B cell (primary cell): ENCODE measurements around the gene RAD51B. TPM values are rescaled to one million over a fixed set of nuclear protein-coding genes. Genes with fewer than 3 reads are reported as not detected.
"Not testable (repeated sequence)": the region's sequence is repeated elsewhere in the genome, so short reads cannot be mapped to it uniquely, and the experiment has no call there.

Experiments used
- ATAC-seq: fragments of 200-7000 bp; cut with Tn5 transposase; one replicate; pipeline ENCODE4 v1.10.0; 2021; ENCODE audit warnings: low read depth, mild to moderate bottlenecking, moderate number of reproducible peaks, moderate library complexity
- CTCF ChIA-PET: fragments of 350-600 bp; sonication (Branson Sonifier 250); formaldehyde crosslinking; loops from one replicate; lab custom pipeline; 2021; ENCODE audit warnings: antibody characterized with exemption, inconsistent platforms; lab: Charles Lee
- POLR2A ChIA-PET: fragments of 350-600 bp; sonication (Branson Sonifier 250); formaldehyde crosslinking; loops from one replicate; lab custom pipeline; 2021; ENCODE audit warnings: antibody characterized with exemption; lab: Charles Lee
- DNase-seq: peaks from one replicate; pipeline ENCODE4 v3.0.0; 2013
- H2AFZ ChIP-seq: 2 replicates; pipeline ENCODE4 v1.6.1; 2012; ENCODE audit warnings: mild to moderate bottlenecking, low read depth, low read length; ENCODE audit not compliant: insufficient read depth, poor library complexity, severe bottlenecking
- H3K27ac ChIP-seq, 2 donors: 1 replicate in 1 of 2; 2 replicates in 1 of 2; pipeline ENCODE4 v1.5.1; 2012 to 2013; ENCODE audit warnings: low read length in 2 of 2, mild to moderate bottlenecking in 2 of 2, moderate library complexity in 1 of 2
- H3K27me3 ChIP-seq, 4 experiments: fragments of 200-600 bp in 1 of 4; sonication (generic) in 1 of 4; replicated peaks in 1 of 4; 1 replicate in 2 of 4; 2 replicates in 2 of 4; pipeline versions ENCODE4 v1.6.1 to v1.7.0; 2013 to 2016; ENCODE audit warnings: low read length in 3 of 4, mild to moderate bottlenecking in 2 of 4, mixed read lengths in 1 of 4, moderate library complexity in 1 of 4; ENCODE audit not compliant: insufficient read depth in 4 of 4, control insufficient read depth in 3 of 4; ENCODE audit errors: control extremely low read depth in 1 of 4
- H3K36me3 ChIP-seq, 2 experiments: replicated peaks in 1 of 2; 1 replicate in 1 of 2; 2 replicates in 1 of 2; pipeline versions ENCODE4 v1.6.1 to v1.7.1; 2013; ENCODE audit warnings: low read length in 1 of 2; ENCODE audit not compliant: insufficient read depth in 2 of 2, control insufficient read depth in 1 of 2; ENCODE audit errors: control extremely low read depth in 1 of 2, extremely low read depth in 1 of 2
- H3K4me1 ChIP-seq, 2 donors: fragments of 200-600 bp in 1 of 2; sonication (generic) in 1 of 2; 1 replicate in 1 of 2; 2 replicates in 1 of 2; pipeline versions ENCODE4 v1.5.1 to v1.6.1; 2013 to 2017; ENCODE audit warnings: low read length in 2 of 2; ENCODE audit not compliant: control insufficient read depth in 2 of 2, insufficient read depth in 2 of 2
- H3K4me2 ChIP-seq: replicated peaks from 2 replicates; pipeline ENCODE3; 2012; ENCODE audit warnings: mild to moderate bottlenecking, low read depth, low read length; ENCODE audit not compliant: poor library complexity, severe bottlenecking
- H3K4me3 ChIP-seq, 5 experiments: fragments of 200-600 bp in 1 of 5; sonication (generic) in 1 of 5; 1 replicate in 3 of 5; 2 replicates in 2 of 5; pipeline versions ENCODE4 v1.5.1 to v1.7.0; 2011 to 2016; ENCODE audit warnings: low read length in 4 of 5, mild to moderate bottlenecking in 4 of 5, low read depth in 2 of 5, control low read depth in 1 of 5, moderate library complexity in 1 of 5; ENCODE audit not compliant: insufficient read depth in 1 of 5; ENCODE audit errors: control extremely low read depth in 1 of 5, extremely low read depth in 1 of 5
- H3K79me2 ChIP-seq: fragments of 200-600 bp; sonication (generic); one replicate; pipeline ENCODE4 v1.6.0; 2016; ENCODE audit warnings: low read length; ENCODE audit not compliant: control insufficient read depth, insufficient read depth
- H3K9ac ChIP-seq: fragments of 200-600 bp; sonication (generic); 2 replicates; pipeline ENCODE4 v1.6.1; 2017; ENCODE audit warnings: mild to moderate bottlenecking, low read length, moderate library complexity
- H3K9me3 ChIP-seq, 3 donors: one replicate each; pipeline versions ENCODE4 v1.6.1 to v1.7.1; 2013; ENCODE audit warnings: low read length in 2 of 3; ENCODE audit not compliant: control insufficient read depth in 2 of 3, insufficient read depth in 1 of 3; ENCODE audit errors: control extremely low read depth in 1 of 3
- H4K20me1 ChIP-seq: 2 replicates; pipeline ENCODE4 v1.6.0; 2012; ENCODE audit warnings: mild to moderate bottlenecking, low read length; ENCODE audit not compliant: insufficient read depth, control insufficient read depth, poor library complexity, severe bottlenecking
- H3K27ac Mint-ChIP-seq: one replicate; pipeline ENCODE4 v1.8.0; 2021; ENCODE audit warnings: mixed read lengths
- H3K27me3 Mint-ChIP-seq: one replicate; pipeline ENCODE4 v1.8.0; 2021; ENCODE audit warnings: mixed read lengths
- H3K4me1 Mint-ChIP-seq: one replicate; pipeline ENCODE4 v1.8.0; 2021; ENCODE audit warnings: mixed read lengths
- H3K4me3 Mint-ChIP-seq: one replicate; pipeline ENCODE4 v1.8.0; 2021; ENCODE audit warnings: mixed read lengths
- H3K9me3 Mint-ChIP-seq: one replicate; pipeline ENCODE4 v1.8.0; 2022; ENCODE audit warnings: mixed read lengths; ENCODE audit not compliant: insufficient read depth
- EZH2 ChIP-seq: IDR thresholded peaks from 2 replicates; pipeline ENCODE4 v1.6.1; 2012; ENCODE audit warnings: borderline replicate concordance, low read depth, mild to moderate bottlenecking, moderate library complexity, low read length; ENCODE audit not compliant: insufficient read depth, poor library complexity, severe bottlenecking
- WGBS: methylation state at CpG from one replicate; pipeline ENCODE4 v1.1.5; 2013; ENCODE audit warnings: missing lambda C conversion rate; ENCODE audit not compliant: insufficient coverage; 5-methylcytosine and 5-hydroxymethylcytosine counted together
- intact Hi-C: fragments of 100-400 bp; cut with micrococcal nuclease; formaldehyde crosslinking; loops from one replicate; pipeline ENCODE4 v1.10.0; 2022
- polyA plus RNA-seq: library from polyadenylated mRNA; depleted of rRNA; stranded (reverse); fragments of >200 nt; gene quantifications from 2 replicates; pipeline ENCODE4 v1.2.3, GENCODE V29; 2012
- total RNA-seq, 2 donors: library from RNA; stranded (reverse); fragments of 120-200 nt in 1 of 2; gene quantifications; 1 replicate in 1 of 2; 2 replicates in 1 of 2; pipeline versions ENCODE4 v1.2.3 to v1.2.4, GENCODE V29; 2013 to 2022
- TF ChIP-seq, protein P1 (sequence below): fragments of 200-600 bp; IDR thresholded peaks from one replicate; pipeline ENCODE4 v1.8.0; 2022; ENCODE audit warnings: antibody characterized with exemption, mild to moderate bottlenecking

The RAD51B gene
- total and polyA plus RNA-seq, 2 donors (not counting 1 experiment from before 2014, with no cell fraction given): 6.5 to 60.6 TPM

DNA sequence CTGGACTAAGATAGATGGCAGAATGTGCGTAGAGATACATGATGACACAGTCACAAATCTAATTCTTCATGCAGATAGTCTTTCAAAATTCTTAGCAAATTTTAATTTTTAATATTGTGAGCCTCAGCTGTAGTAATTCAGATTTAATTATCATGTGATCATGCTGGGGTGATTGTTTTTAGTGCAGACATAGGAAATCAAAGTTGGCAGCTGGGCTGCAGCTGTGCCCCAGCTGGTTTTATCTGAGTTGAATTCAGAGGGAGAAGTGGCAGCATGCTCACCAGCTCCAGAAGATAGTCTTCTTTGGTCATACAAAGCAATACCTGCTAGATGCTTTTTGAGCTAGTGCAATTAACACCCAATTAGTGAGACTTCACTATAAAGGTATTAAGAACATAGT is 292.9 kb downstream of the RAD51B start:
- WGBS: no CpG with 5 or more reads among the region's 1 CpG
- ATAC-seq (no peak), DNase-seq (no peak)
- Histone ChIP-seq H3K9me3 (no peaks in the 10 kb centered on the region), H3K79me2 (no peaks in the 10 kb centered on the region), H4K20me1 (no peaks in the 10 kb centered on the region), H3K27ac (no peak overlapping the region), H3K4me3 (no peak overlapping the region), H3K4me2 (no peak overlapping the region), H3K4me1 (no peaks in the 10 kb centered on the region), H3K9ac (no peak overlapping the region), H2AFZ (no peak overlapping the region), H3K36me3 (no peaks in the 10 kb centered on the region), H3K27me3 (no peaks in the 10 kb centered on the region)
- Mint-ChIP-seq H3K4me3 (no peak overlapping the region), H3K9me3 (no peaks in the 10 kb centered on the region), H3K27ac (no peak overlapping the region), H3K27me3 (no peaks in the 10 kb centered on the region), H3K4me1 (peaks cover 2% of the 10 kb centered on the region)
- ChIA-PET POLR2A (no interaction called here), CTCF (interaction anchor here (1.1 kb wide), 1 partner anchor 751 kb away, joined by 3 read pairs; no protein-coding TSS in a partner anchor)
- intact Hi-C loops: no loop called here
- no peak for TF ChIP-seq EZH2
- TF ChIP-seq, protein P1, sequence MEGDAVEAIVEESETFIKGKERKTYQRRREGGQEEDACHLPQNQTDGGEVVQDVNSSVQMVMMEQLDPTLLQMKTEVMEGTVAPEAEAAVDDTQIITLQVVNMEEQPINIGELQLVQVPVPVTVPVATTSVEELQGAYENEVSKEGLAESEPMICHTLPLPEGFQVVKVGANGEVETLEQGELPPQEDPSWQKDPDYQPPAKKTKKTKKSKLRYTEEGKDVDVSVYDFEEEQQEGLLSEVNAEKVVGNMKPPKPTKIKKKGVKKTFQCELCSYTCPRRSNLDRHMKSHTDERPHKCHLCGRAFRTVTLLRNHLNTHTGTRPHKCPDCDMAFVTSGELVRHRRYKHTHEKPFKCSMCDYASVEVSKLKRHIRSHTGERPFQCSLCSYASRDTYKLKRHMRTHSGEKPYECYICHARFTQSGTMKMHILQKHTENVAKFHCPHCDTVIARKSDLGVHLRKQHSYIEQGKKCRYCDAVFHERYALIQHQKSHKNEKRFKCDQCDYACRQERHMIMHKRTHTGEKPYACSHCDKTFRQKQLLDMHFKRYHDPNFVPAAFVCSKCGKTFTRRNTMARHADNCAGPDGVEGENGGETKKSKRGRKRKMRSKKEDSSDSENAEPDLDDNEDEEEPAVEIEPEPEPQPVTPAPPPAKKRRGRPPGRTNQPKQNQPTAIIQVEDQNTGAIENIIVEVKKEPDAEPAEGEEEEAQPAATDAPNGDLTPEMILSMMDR: no peak

DNA sequence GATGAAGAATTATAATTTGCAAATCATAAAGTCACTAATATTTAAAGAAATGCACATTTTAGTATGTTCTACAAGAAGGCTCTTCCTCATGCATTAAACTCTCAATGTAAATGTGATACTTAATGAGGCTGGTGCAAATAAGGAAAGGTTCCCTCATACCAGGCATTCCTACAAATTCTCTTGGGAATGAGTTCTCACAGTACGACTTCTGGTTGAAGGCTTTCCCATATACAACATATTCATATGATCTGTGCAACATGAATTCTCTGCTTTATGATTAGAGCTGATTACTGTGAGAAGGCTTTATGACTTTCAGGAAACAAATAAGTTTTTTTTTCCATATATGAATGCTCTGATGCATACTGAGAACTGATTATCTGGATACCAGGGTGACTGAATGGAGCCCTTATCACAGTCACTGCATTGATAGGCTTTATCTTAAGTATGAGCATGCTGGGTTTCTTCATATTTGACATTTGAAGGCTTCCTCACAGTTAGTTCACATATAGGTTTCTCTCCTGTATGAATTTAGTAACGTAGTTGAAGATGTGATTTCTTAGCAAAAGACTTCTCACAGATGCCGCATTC is 293.9 kb downstream of the RAD51B start:
- Mint-ChIP-seq H3K27me3 (no peaks in the 10 kb centered on the region), H3K27ac (no peak overlapping the region), H3K9me3 (no peaks in the 10 kb centered on the region), H3K4me3 (no peak overlapping the region), H3K4me1 (peaks cover 2% of the 10 kb centered on the region)
- no peak overlapping the region for H3K4me3 ChIP-seq
- intact Hi-C loops: no loop called here
- no peaks in the 10 kb centered on the region for H4K20me1 ChIP-seq
- no peak overlapping the region for H3K9ac ChIP-seq
- no peak overlapping the region for H2AFZ ChIP-seq
- no peak overlapping the region for H3K27ac ChIP-seq
- DNase-seq: no peak
- no peaks in the 10 kb centered on the region for H3K27me3 ChIP-seq
- no peaks in the 10 kb centered on the region for H3K36me3 ChIP-seq
- no peaks in the 10 kb centered on the region for H3K4me1 ChIP-seq
- TF ChIP-seq EZH2: no peak
- TF ChIP-seq, protein P1: no peak
- ChIA-PET CTCF (interaction anchor here (0.6 kb wide), 1 partner anchor 169 kb away, joined by 3 read pairs; no protein-coding TSS in a partner anchor), POLR2A (no interaction called here)
- WGBS: no CpG with 5 or more reads among the region's 3 CpGs
- H3K79me2 ChIP-seq: no peaks in the 10 kb centered on the region
- ATAC-seq: no peak
- H3K4me2 ChIP-seq: no peak overlapping the region
- no peaks in the 10 kb centered on the region for H3K9me3 ChIP-seq

- H3K4me3 Mint-ChIP-seq, DNase-seq, H3K27ac Mint-ChIP-seq, H3K27me3 Mint-ChIP-seq, H4K20me1 ChIP-seq, H3K9ac ChIP-seq, ATAC-seq, H3K4me1 ChIP-seq, H3K9me3 ChIP-seq, H3K27ac ChIP-seq, CTCF ChIA-PET, H3K4me3 ChIP-seq, intact Hi-C loops, H3K79me2 ChIP-seq, H3K9me3 Mint-ChIP-seq, H2AFZ ChIP-seq, H3K4me1 Mint-ChIP-seq, H3K4me2 ChIP-seq, H3K27me3 ChIP-seq, H3K36me3 ChIP-seq: not testable (repeated sequence)
- POLR2A ChIA-PET: interaction anchor here (0.6 kb wide), 1 partner anchor 739 kb away, joined by 4 read pairs; no protein-coding TSS in a partner anchor
Measured at GRCh38 chr14:68115952-68116351, 296.4 kb downstream of the RAD51B start.
